GM13976 (cell line): ENCODE data around the gene TAB3.

Source experiments
- DNase-seq: peaks from one replicate; pipeline ENCODE4 v3.0.0; 2012; ENCODE audit warnings: low spot score
- in situ Hi-C: fragments of 300-500 bp; cut with MboI; formaldehyde crosslinking; loops from one replicate; pipeline ENCODE4 v1.12.0; 2022; ENCODE audit warnings: low sequenced_read_pairs, mixed read lengths, inconsistent platforms; ENCODE audit not compliant: unreplicated experiment
- TF ChIP-seq, protein P1 (sequence below): IDR thresholded peaks from 2 replicates; pipeline ENCODE4 v1.5.1; 2012; ENCODE audit warnings: borderline replicate concordance, mild to moderate bottlenecking; ENCODE audit not compliant: insufficient read depth; ENCODE audit errors: extremely low read depth, missing control alignments, control extremely low read depth

Gene TAB3

DNA sequence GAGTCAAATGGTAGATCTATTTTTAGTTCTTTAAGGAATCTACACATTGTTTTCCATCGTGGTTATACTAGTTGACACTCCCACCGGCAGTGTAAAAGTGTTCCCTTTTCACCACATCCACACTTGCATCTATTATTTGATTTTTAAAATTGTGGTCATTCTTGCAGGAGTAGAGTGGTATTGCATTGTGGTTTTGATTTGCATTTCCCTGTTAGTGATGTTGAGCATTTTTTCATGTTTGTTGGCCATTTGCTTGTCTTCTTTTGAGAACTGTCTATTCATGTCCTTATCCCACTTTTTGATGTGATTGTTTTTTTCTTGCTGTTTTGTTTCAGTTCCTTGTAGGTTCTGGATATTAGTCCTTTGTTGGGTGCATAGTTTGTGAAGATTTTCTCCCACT is 70.0 kb downstream of the TAB3 start:
- TF ChIP-seq, protein P1, sequence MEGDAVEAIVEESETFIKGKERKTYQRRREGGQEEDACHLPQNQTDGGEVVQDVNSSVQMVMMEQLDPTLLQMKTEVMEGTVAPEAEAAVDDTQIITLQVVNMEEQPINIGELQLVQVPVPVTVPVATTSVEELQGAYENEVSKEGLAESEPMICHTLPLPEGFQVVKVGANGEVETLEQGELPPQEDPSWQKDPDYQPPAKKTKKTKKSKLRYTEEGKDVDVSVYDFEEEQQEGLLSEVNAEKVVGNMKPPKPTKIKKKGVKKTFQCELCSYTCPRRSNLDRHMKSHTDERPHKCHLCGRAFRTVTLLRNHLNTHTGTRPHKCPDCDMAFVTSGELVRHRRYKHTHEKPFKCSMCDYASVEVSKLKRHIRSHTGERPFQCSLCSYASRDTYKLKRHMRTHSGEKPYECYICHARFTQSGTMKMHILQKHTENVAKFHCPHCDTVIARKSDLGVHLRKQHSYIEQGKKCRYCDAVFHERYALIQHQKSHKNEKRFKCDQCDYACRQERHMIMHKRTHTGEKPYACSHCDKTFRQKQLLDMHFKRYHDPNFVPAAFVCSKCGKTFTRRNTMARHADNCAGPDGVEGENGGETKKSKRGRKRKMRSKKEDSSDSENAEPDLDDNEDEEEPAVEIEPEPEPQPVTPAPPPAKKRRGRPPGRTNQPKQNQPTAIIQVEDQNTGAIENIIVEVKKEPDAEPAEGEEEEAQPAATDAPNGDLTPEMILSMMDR = no peak
- in situ Hi-C loops = no loop called here
- DNase-seq = no peak

DNA sequence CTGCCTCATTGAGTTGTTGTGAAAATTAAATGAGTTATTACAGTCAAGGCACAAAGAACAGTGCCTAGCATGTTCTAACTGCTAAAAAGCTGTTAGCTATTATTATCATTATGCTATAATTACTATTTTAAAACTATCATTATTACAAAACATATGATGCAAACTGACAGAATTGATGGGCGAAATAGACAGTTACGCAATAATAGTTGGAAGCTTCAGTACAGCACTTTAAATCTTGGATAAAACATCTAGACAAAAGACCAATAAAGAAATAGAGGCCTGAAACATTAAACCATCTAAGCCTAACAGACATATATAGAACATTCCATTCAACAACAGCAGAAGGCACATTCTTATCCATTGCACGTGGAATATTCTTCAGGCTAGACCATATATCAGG is 73.0 kb downstream of the TAB3 start:
- in situ Hi-C loops = no loop called here
- TF ChIP-seq, protein P1 = no peak

DNA sequence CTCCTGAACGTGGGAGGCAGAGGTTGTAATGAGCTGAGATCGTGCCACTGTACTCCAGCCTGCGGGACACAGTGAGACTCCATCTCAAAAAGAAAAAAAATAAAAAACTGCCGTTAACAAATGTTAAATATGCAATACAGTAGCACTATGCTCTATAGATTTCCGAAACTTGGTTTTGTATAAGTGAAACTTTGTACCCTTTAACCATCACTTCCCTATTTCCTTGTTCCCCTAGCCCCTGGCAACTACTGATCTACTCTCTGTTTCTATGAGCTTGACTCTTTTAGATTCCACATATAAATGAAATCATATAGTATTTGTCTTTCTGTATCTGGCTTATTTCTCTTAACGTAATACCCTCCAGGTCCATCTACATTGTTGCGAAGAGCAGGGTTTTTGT is 74.1 kb downstream of the TAB3 start:
- no peak for DNase-seq
- in situ Hi-C loops = no loop called here
- TF ChIP-seq, protein P1 = no peak

More for the DNA sequence above, 73.0 kb downstream of the TAB3 start:
- DNase-seq = no peak

DNA sequence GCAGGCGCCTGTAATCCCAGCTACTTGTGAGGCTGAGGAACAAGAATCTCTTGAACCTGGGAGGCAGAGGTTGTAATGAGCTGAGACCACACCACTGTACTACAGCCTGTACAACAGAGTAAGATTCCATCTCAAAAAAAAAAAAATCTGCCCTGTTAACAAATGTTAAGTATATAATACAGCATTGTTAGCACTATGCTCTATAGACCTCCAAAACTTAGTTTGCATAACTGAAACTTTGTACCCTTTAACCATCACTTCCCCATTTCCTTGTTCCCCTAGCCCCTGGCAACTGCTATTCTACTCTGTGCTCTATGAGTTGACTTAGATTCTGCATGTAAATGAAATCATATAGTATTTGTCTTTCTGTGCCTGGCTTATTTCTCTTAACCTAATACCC is 76.7 kb downstream of the TAB3 start:
- no peak for DNase-seq
- in situ Hi-C loops = no loop called here
- TF ChIP-seq, protein P1 = no peak

DNA sequence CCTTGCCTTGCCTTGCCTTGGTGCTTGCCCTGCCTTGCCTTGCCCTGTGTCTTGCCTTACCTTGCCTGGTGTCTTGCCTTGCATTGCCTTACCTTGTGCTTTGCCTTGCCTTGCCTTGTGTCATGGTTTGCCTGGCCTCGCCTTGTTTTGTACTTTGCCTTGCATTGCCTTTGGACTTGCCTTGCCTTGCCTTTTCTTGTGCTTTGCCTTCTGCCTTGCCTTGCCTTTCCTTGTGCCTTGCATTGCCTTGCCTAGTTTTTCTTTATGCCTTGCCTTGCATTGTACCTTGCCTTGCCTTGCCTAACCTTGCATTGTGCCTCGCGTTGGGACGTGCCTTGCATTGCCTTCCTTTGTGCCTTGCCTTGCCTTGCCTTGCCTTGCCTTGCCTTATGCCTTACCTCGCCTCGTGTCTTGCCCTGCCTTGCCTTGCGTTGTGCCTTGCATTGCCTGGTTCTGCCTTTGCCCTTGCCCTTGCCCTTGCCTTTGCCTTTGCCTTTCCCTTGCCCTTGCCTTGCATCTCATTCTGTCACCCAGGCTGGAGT is 82.8 kb downstream of the TAB3 start:
- TF ChIP-seq, protein P1 = no peak
- no peak for DNase-seq
- in situ Hi-C loops = no loop called here

DNA sequence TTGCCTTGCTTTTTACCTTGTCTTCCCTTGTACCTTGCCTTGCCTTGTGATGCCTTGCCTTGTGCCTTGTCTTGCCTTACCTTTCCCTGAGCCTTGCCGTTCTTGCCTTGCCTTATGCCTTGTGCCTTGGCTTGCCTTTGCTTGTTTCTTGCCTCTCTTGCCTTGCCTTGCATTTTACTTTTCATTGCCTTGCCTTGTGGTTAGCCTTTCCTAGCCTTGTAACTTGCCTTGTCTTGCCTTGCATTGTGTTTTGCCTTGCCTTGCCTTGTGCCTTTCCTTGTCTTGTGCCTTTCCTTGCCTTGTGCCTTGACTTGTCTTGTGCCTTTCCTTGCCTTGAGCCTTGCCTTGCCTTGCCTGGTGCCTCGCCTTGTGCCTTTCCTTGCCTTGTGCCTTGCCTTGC is 84.6 kb downstream of the TAB3 start:
- DNase-seq = no peak
- TF ChIP-seq, protein P1 = no peak

DNA sequence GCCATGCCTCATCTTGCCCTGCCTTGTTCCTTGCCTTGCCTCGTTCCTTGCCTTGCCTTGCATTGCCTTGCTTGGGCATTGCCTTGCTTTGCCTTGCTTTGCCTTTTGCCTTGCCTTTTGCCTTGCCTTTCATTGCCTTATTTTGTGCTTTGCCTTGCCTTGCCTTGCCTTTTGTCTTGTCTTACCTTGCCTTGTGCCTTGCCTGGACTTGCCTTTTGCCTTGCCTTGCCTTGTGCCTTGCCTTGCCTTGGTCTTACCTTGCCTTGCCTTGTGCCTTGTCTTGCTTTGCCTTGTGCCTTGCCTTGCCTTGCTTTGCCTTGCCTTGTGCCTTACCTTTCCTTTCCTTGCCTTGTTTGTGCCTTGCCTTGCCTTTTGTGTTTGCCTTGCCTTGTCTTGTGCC is 88.2 kb downstream of the TAB3 start:
- DNase-seq = no peak
- in situ Hi-C loops = no loop called here
- TF ChIP-seq, protein P1 = no peak

More for the DNA sequence above, 84.6 kb downstream of the TAB3 start:
- in situ Hi-C loops = no loop called here
